GM12878 (cell line): Measurements from ENCODE around the gene SULT2B1. TPM values are rescaled to one million over a fixed set of nuclear protein-coding genes. Genes with fewer than 3 reads are reported as not detected.
A peak's percentile ranks its signal among the peaks of the same experiment; 100 is the strongest.

ENCODE experiments used
- ATF7 ChIP-seq: fragments of 450-650 bp; IDR thresholded peaks from 2 replicates; pipeline ENCODE4 v1.6.1; 2016; ENCODE audit warnings: low read depth, mild to moderate bottlenecking
- BCL11A ChIP-seq: IDR thresholded peaks from 2 replicates; pipeline ENCODE4 v1.6.1; 2011; ENCODE audit warnings: low read depth, low read length
- BHLHE40 ChIP-seq, 2 experiments: fragments of 450-650 bp in 1 of 2; IDR thresholded peaks; 2 replicates each; pipeline ENCODE4 v1.6.1; 2011 to 2017; ENCODE audit warnings: low read depth in 2 of 2, borderline replicate concordance in 1 of 2, improper control_type of control experiment in 1 of 2, low read length in 1 of 2, mild to moderate bottlenecking in 1 of 2
- CBX5 ChIP-seq: sonication (generic); IDR thresholded peaks from 2 replicates; pipeline ENCODE4 v1.6.1; 2016; ENCODE audit warnings: low read depth, moderate library complexity, mild to moderate bottlenecking, inconsistent platforms
- CTCF ChIP-seq, 3 experiments: IDR thresholded peaks in 2 of 3; conservative IDR thresholded peaks in 1 of 3; 2 replicates each; pipeline ENCODE4 v1.5.1; 2011; ENCODE audit warnings: low read depth in 3 of 3, low read length in 3 of 3, mild to moderate bottlenecking in 3 of 3, control low read depth in 2 of 3, moderate library complexity in 2 of 3, inconsistent platforms in 1 of 3, mixed read lengths in 1 of 3; ENCODE audit not compliant: control insufficient read depth in 2 of 3, insufficient read depth in 1 of 3; ENCODE audit errors: extremely low read depth in 1 of 3
- E2F4 ChIP-seq: IDR thresholded peaks from 2 replicates; pipeline ENCODE4 v1.6.1; 2012; ENCODE audit warnings: low read depth, low read length, improper control_type of control experiment
- ETV6 ChIP-seq, 2 experiments: fragments of 450-650 bp in 1 of 2; IDR thresholded peaks in 1 of 2; conservative IDR thresholded peaks in 1 of 2; 2 replicates each; pipeline ENCODE4 v1.6.1; 2014; ENCODE audit warnings: antibody characterized with exemption in 1 of 2, borderline replicate concordance in 1 of 2, low read depth in 1 of 2, mild to moderate bottlenecking in 1 of 2, moderate library complexity in 1 of 2
- GATAD2B ChIP-seq: fragments of 450-650 bp; conservative IDR thresholded peaks from 2 replicates; pipeline ENCODE4 v1.6.1; 2017; ENCODE audit warnings: low read depth, mild to moderate bottlenecking, moderate library complexity
- HDAC6 ChIP-seq: fragments of 200-600 bp; sonication (generic); IDR thresholded peaks from one replicate; pipeline ENCODE4 v1.8.0; 2017; ENCODE audit warnings: antibody characterized with exemption; ENCODE audit not compliant: unreplicated experiment
- IKZF1 ChIP-seq: fragments of 450-650 bp; conservative IDR thresholded peaks from 2 replicates; pipeline ENCODE4 v1.6.1; 2017; ENCODE audit warnings: antibody characterized with exemption, mild to moderate bottlenecking
- IKZF2 ChIP-seq, 2 experiments: fragments of 450-650 bp; IDR thresholded peaks; 2 replicates each; pipeline ENCODE4 v1.6.1; 2017; ENCODE audit warnings: mild to moderate bottlenecking in 2 of 2, moderate library complexity in 2 of 2
- NR2C2 ChIP-seq: IDR thresholded peaks from 2 replicates; pipeline ENCODE4 v1.6.1; 2011; ENCODE audit warnings: borderline replicate concordance, low read depth; ENCODE audit not compliant: control insufficient read depth, insufficient read length
- RAD51 ChIP-seq: fragments of 450-650 bp; IDR thresholded peaks from 2 replicates; pipeline ENCODE4 v1.6.1; 2016; ENCODE audit warnings: moderate library complexity, mild to moderate bottlenecking, inconsistent platforms
- SMC3 ChIP-seq: IDR thresholded peaks from 2 replicates; pipeline ENCODE4 v1.6.1; 2011; ENCODE audit warnings: low read length, improper control_type of control experiment, borderline replicate concordance
- SPI1 ChIP-seq: IDR thresholded peaks from 2 replicates; pipeline ENCODE4 v1.6.1; 2011; ENCODE audit warnings: low read depth, mild to moderate bottlenecking, low read length, moderate library complexity, borderline replicate concordance; ENCODE audit not compliant: insufficient read depth
- SUPT20H ChIP-seq: IDR thresholded peaks from 2 replicates; pipeline ENCODE4 v1.6.1; 2011; ENCODE audit warnings: low read depth, mild to moderate bottlenecking, low read length, moderate library complexity, borderline replicate concordance; ENCODE audit not compliant: control insufficient read depth
- YY1 ChIP-seq: IDR thresholded peaks from 2 replicates; pipeline ENCODE4 v1.6.1; 2011; ENCODE audit warnings: low read depth, mild to moderate bottlenecking, low read length
- ZNF217 ChIP-seq: fragments of 450-650 bp; IDR thresholded peaks from 2 replicates; pipeline ENCODE4 v1.6.1; 2017; ENCODE audit warnings: antibody characterized with exemption, mild to moderate bottlenecking
- ZNF622 ChIP-seq: fragments of 450-650 bp; IDR thresholded peaks from 2 replicates; pipeline ENCODE4 v1.6.1; 2017; ENCODE audit warnings: mild to moderate bottlenecking, inconsistent platforms
- ZNF687 ChIP-seq: fragments of 450-650 bp; IDR thresholded peaks from 2 replicates; pipeline ENCODE4 v1.6.1; 2017; ENCODE audit warnings: mild to moderate bottlenecking, moderate library complexity
- polyA plus RNA-seq, 11 experiments: library from polyadenylated mRNA; depleted of rRNA in 4 of 11; unstranded in 6 of 11; stranded (reverse) in 5 of 11; fragments of >200 nt; fragmentation: Nextera tagmentation in 4 of 11; fragmentation: Illumina TruSeq in 1 of 11; extraction: Ambion mirVana in 4 of 11; extraction: Trizol in 1 of 11; gene quantifications; 1 replicate in 1 of 11; 2 replicates in 10 of 11; pipeline versions ENCODE4 v1.2.1 to v1.2.3, GENCODE V29; 2011 to 2016; ENCODE audit warnings: inconsistent platforms in 2 of 11, missing spikeins in 2 of 11, low read depth in 1 of 11
- total RNA-seq, 4 experiments: library from RNA; depleted of rRNA in 3 of 4; stranded (reverse); fragments of >200 nt in 3 of 4; fragmentation: Illumina TruSeq in 1 of 4; extraction: Trizol in 1 of 4; gene quantifications; 2 replicates each; pipeline versions ENCODE4 v1.2.1 to v1.2.3, GENCODE V29; 2013 to 2021

SULT2B1 gene
- total and polyA plus RNA-seq, 10 of the 15 experiments (the other 5 are each of a cell fraction or from before 2014, with no cell fraction given), result 0.11 to 0.14 TPM; not detected in 8

- TF ChIP-seq ZNF622, result no peak
- no peak for TF ChIP-seq SUPT20H
- peak; percentile 60; the same call in 1 of the 2 replicates for TF ChIP-seq SMC3
- TF ChIP-seq CTCF (IDR thresholded peaks at IDR 0.05 in 2 of 3, conservative IDR thresholded peaks at IDR 0.05 in 1 of 3; ENCODE audit: control insufficient read depth in 2 of 3, extremely low read depth in 1 of 3, insufficient read depth in 1 of 3, low read depth in 3 of 3, low read length in 3 of 3), result peak; percentile 74 to 84 (median 82); a peak in 5 of 6 replicates
- TF ChIP-seq NR2C2, result no peak
- TF ChIP-seq E2F4, result no peak
- TF ChIP-seq CBX5, result no peak
- TF ChIP-seq RAD51, result no peak
- TF ChIP-seq ZNF217, result no peak
- TF ChIP-seq ATF7, result peak; percentile 23; the same call in 1 of the 2 replicates
- no peak for TF ChIP-seq BCL11A
- TF ChIP-seq ETV6 (conservative IDR thresholded peaks at IDR 0.05 in 1 of 2, IDR thresholded peaks at IDR 0.05 in 1 of 2; ENCODE audit: borderline replicate concordance in 1 of 2, low read depth in 1 of 2), result no peak
- peak in 1 of 2 experiments; percentile 13; a peak in 1 of 4 replicates for TF ChIP-seq BHLHE40 (IDR thresholded peaks at IDR 0.05; ENCODE audit: borderline replicate concordance in 1 of 2, low read depth in 2 of 2, low read length in 1 of 2)
- peak; percentile 53; the same call in 1 of the 2 replicates for TF ChIP-seq GATAD2B
- TF ChIP-seq IKZF1, result peak; percentile 57
- TF ChIP-seq YY1, result peak; percentile 42
- no peak for TF ChIP-seq ZNF687
- TF ChIP-seq HDAC6, result no peak
- peak in 1 of 2 experiments; percentile 43; a peak in 1 of 4 replicates for TF ChIP-seq IKZF2 (IDR thresholded peaks at IDR 0.05)
- peak; percentile 49; the same call in 1 of the 2 replicates for TF ChIP-seq SPI1
These were observed 56.9 kb downstream of the SULT2B1 start (continued) for GRCh38 chr19:48608798-48609263.
